ENCODE data around the gene SRSF4. TPM values are rescaled to one million over a fixed set of nuclear protein-coding genes. Genes with fewer than 3 reads are reported as not detected.

SRSF4 gene
- total and polyA plus RNA-seq, 2 donors (not counting 3 experiments of a cell fraction or from before 2014, with no cell fraction given) = 45.6 to 108 TPM

DNA sequence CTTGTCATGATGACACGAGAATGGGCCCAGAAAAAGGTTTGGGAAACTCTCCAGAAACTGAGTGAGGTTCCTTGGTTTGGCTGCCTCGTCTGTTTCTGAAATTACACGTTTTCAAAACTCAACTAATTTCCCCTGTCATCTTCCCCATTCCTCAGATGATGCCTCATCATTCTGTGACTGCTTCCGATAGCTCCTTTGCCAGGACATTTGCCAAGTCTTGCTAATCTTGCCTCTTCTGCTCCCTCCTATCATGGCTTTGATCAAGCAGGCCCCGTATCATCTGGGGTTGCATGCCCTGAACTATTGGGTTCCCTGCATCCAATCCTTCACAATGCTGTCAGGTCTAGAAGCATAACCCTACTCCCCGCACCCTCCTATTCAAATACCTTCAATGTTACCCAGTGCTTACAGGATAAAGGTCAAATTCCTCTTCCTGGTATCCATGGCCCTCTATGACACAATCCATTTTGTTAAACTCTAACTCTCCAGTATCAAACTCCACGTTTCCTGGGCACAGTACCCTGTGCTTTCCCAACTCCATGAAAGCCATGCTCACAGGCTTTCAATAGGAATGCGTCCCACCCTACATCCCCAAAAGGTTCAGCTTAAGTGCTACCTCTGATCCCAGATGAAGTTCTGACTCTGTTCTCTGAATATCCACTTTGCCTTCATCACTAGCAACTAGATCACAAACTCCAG lies 35.8 kb downstream of the SRSF4 start:
- H3K4me1 ChIP-seq (ENCODE audit: control insufficient read depth, extremely low read depth, insufficient read depth, low read length) = no peaks in the 10 kb centered on the region
- no peaks in the 10 kb centered on the region for H3K79me2 ChIP-seq (ENCODE audit: control insufficient read depth, insufficient read depth, low read length)
- CTCF ChIA-PET = interaction anchor here (1.0 kb wide), 1 partner anchor 24 kb away, joined by 3 read pairs; no protein-coding TSS in a partner anchor
- no peaks in the 10 kb centered on the region for H3K27me3 ChIP-seq (ENCODE audit: control insufficient read depth in 2 of 2, insufficient read depth in 2 of 2, low read length in 2 of 2)
- no peak for TF ChIP-seq MYC (IDR thresholded peaks at IDR 0.05; ENCODE audit: low read depth, low read length)
- no peak for TF ChIP-seq POLR2A (IDR thresholded peaks at IDR 0.05; ENCODE audit: low read depth, low read length)
- no peak for TF ChIP-seq FOS (IDR thresholded peaks at IDR 0.05; ENCODE audit: borderline replicate concordance, insufficient read depth, low read length)
- TF ChIP-seq EZH2 (IDR thresholded peaks at IDR 0.05; ENCODE audit: borderline replicate concordance, low read depth, low read length, severe bottlenecking) = no peak
- no peak for TF ChIP-seq JUN (IDR thresholded peaks at IDR 0.05; ENCODE audit: borderline replicate concordance, insufficient read depth, insufficient read length, low read depth)
- no peak for TF ChIP-seq GATA2 (IDR thresholded peaks at IDR 0.05; ENCODE audit: insufficient read depth, insufficient read length, low read depth, low read length)
- no peak overlapping the region for H3K27ac ChIP-seq (ENCODE audit: insufficient read depth, low read depth, low read length)
- POLR2A ChIA-PET = no interaction called here
- intact Hi-C loops (cut with micrococcal nuclease) (no loop called here), dilution Hi-C loops (cut with MboI; ENCODE audit: extremely low pct_ligation_motif_present, low sequenced_read_pairs) (no loop called here)
- H3K36me3 ChIP-seq (ENCODE audit: control insufficient read depth in 2 of 2, extremely low read depth in 1 of 2, insufficient read depth in 2 of 2, low read length in 2 of 2) = peaks cover 13 to 28% of the 10 kb centered on the region in 2 experiments
- no peak for DNase-seq (ENCODE audit: low read depth, low spot score)
- no peaks in the 10 kb centered on the region for H3K9me3 ChIP-seq (replicated peaks; ENCODE audit: control insufficient read depth, insufficient read depth, low read length)
- no peak for FAIRE-seq
- no peaks in the 10 kb centered on the region for H3K9me1 ChIP-seq (replicated peaks; ENCODE audit: control insufficient read depth, extremely low read depth, insufficient read depth, low read length)
- no peak overlapping the region for H3K4me3 ChIP-seq (replicated peaks in 1 of 3; ENCODE audit: insufficient read depth in 1 of 3, low read depth in 1 of 3, low read length in 3 of 3)
- H4K20me1 ChIP-seq (replicated peaks; ENCODE audit: control insufficient read depth, extremely low read depth, insufficient read depth, low read length) = no peaks in the 10 kb centered on the region
- no peak overlapping the region for H2AFZ ChIP-seq (ENCODE audit: low read depth, low read length)
- BruUV-seq (replicated peaks) = no TSS peak
- no peak overlapping the region for H3K4me2 ChIP-seq (ENCODE audit: insufficient read depth, low read length)
- H3K9ac ChIP-seq (replicated peaks; ENCODE audit: extremely low read depth, insufficient read depth, low read length) = no peak overlapping the region

DNA sequence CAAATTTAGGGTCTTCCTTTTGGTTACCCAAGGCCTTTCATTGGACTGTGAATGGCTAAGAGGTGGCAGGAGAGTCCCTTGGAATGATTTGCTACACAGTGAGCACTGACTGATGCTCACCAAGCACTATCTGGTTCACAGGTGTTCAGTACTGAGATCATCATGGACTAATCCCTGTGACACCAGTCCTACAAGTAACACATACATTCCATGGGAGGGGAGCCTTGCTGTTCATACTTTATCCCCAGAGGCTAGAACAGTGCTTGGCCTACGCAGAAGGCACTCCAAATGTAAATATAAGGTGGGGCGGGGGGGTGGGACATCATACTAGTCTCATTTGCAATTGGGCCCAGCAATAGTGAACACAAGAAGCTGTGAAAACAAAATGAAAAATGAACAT lies 37.5 kb downstream of the SRSF4 start:
- Histone ChIP-seq H2AFZ (ENCODE audit: low read depth, low read length) (no peak overlapping the region), H3K9me1 (replicated peaks; ENCODE audit: control insufficient read depth, extremely low read depth, insufficient read depth, low read length) (no peaks in the 10 kb centered on the region), H3K9me3 (replicated peaks; ENCODE audit: control insufficient read depth, insufficient read depth, low read length) (no peaks in the 10 kb centered on the region), H3K79me2 (ENCODE audit: control insufficient read depth, insufficient read depth, low read length) (no peaks in the 10 kb centered on the region), H3K36me3 (ENCODE audit: control insufficient read depth in 2 of 2, extremely low read depth in 1 of 2, insufficient read depth in 2 of 2, low read length in 2 of 2) (peaks cover 10 to 16% of the 10 kb centered on the region in 2 experiments), H3K4me3 (replicated peaks in 1 of 3; ENCODE audit: insufficient read depth in 1 of 3, low read depth in 1 of 3, low read length in 3 of 3) (no peak overlapping the region), H3K9ac (replicated peaks; ENCODE audit: extremely low read depth, insufficient read depth, low read length) (no peak overlapping the region), H3K27ac (ENCODE audit: insufficient read depth, low read depth, low read length) (no peak overlapping the region), H3K27me3 (ENCODE audit: control insufficient read depth in 2 of 2, insufficient read depth in 2 of 2, low read length in 2 of 2) (no peaks in the 10 kb centered on the region), H3K4me2 (ENCODE audit: insufficient read depth, low read length) (no peak overlapping the region), H3K4me1 (ENCODE audit: control insufficient read depth, extremely low read depth, insufficient read depth, low read length) (no peaks in the 10 kb centered on the region), H4K20me1 (replicated peaks; ENCODE audit: control insufficient read depth, extremely low read depth, insufficient read depth, low read length) (no peaks in the 10 kb centered on the region)
- intact Hi-C loops (cut with micrococcal nuclease) = no loop called here
- no peak for TF ChIP-seq MYC (IDR thresholded peaks at IDR 0.05; ENCODE audit: low read depth, low read length)
- TF ChIP-seq EZH2 (IDR thresholded peaks at IDR 0.05; ENCODE audit: borderline replicate concordance, low read depth, low read length, severe bottlenecking) = no peak
- TF ChIP-seq, protein P1, sequence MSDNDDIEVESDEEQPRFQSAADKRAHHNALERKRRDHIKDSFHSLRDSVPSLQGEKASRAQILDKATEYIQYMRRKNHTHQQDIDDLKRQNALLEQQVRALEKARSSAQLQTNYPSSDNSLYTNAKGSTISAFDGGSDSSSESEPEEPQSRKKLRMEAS (IDR thresholded peaks at IDR 0.05; ENCODE audit: insufficient read depth, insufficient read length) = no peak
- TF ChIP-seq POLR2AphosphoS5 (IDR thresholded peaks at IDR 0.05; ENCODE audit: insufficient read depth, low read depth, low read length) = no peak
- TF ChIP-seq, protein P2, sequence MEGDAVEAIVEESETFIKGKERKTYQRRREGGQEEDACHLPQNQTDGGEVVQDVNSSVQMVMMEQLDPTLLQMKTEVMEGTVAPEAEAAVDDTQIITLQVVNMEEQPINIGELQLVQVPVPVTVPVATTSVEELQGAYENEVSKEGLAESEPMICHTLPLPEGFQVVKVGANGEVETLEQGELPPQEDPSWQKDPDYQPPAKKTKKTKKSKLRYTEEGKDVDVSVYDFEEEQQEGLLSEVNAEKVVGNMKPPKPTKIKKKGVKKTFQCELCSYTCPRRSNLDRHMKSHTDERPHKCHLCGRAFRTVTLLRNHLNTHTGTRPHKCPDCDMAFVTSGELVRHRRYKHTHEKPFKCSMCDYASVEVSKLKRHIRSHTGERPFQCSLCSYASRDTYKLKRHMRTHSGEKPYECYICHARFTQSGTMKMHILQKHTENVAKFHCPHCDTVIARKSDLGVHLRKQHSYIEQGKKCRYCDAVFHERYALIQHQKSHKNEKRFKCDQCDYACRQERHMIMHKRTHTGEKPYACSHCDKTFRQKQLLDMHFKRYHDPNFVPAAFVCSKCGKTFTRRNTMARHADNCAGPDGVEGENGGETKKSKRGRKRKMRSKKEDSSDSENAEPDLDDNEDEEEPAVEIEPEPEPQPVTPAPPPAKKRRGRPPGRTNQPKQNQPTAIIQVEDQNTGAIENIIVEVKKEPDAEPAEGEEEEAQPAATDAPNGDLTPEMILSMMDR (IDR thresholded peaks at IDR 0.05; ENCODE audit: extremely low read depth in 1 of 2, insufficient read depth in 1 of 2, low read depth in 1 of 2, low read length in 2 of 2) = no peak
- no peak for TF ChIP-seq POLR2A (IDR thresholded peaks at IDR 0.05; ENCODE audit: low read depth, low read length)
- POLR2A ChIA-PET = no interaction called here
- DNase-seq (ENCODE audit: low read depth, low spot score) = no peak
- dilution Hi-C loops (cut with MboI; ENCODE audit: extremely low pct_ligation_motif_present, low sequenced_read_pairs) = no loop called here
- CTCF ChIA-PET = no interaction called here
- no TSS peak for BruUV-seq (replicated peaks)
- FAIRE-seq = no peak
